Right lobe of liver (tissue), 6 donors: ENCODE results near the gene ESPN. TPM values are rescaled to one million over a fixed set of nuclear protein-coding genes. Genes with fewer than 3 reads are reported as not detected.
"Not testable (repeated sequence)": the region's sequence is repeated elsewhere in the genome, so short reads cannot be mapped to it uniquely, and the experiment has no call there.

Experiments
- ATAC-seq, 4 donors: fragments of 200-7000 bp; cut with Tn5 transposase; one replicate each; pipeline ENCODE4 v1.9.1; 2020; ENCODE audit warnings: mild to moderate bottlenecking in 4 of 4, moderate library complexity in 4 of 4
- DNase-seq, 3 donors: peaks; one replicate each; pipeline ENCODE4 v3.0.0-alpha.2; 2020
- H3K27ac ChIP-seq, 3 donors: fragments of 200-600 bp; one replicate each; pipeline ENCODE4 v1.8.0; 2022
- H3K27me3 ChIP-seq, 2 donors: fragments of 200-600 bp; one replicate each; pipeline ENCODE4 v1.8.0; 2022
- H3K36me3 ChIP-seq, 4 donors: fragments of 200-600 bp; sonication (generic) in 1 of 4; one replicate each; pipeline versions ENCODE4 v1.5.1 to v1.8.0; 2017 to 2022; ENCODE audit warnings: control low read depth in 1 of 4
- H3K4me1 ChIP-seq, 4 donors: fragments of 200-600 bp; sonication (generic) in 1 of 4; one replicate each; pipeline versions ENCODE4 v1.5.1 to v1.8.0; 2017 to 2022; ENCODE audit warnings: control low read depth in 1 of 4
- H3K4me3 ChIP-seq, 3 donors: fragments of 200-600 bp; one replicate each; pipeline ENCODE4 v1.8.0; 2022
- H3K9me3 ChIP-seq, 4 donors: fragments of 200-600 bp; sonication (generic) in 1 of 4; one replicate each; pipeline versions ENCODE4 v1.5.1 to v1.8.0; 2017 to 2022; ENCODE audit warnings: control low read depth in 1 of 4
- CTCF ChIP-seq, 4 donors: fragments of 200-600 bp in 3 of 4; fragments of 450-650 bp in 1 of 4; IDR thresholded peaks; one replicate each; pipeline versions ENCODE4 v1.5.1 to v1.8.0; 2016 to 2022; ENCODE audit warnings: antibody characterized with exemption in 4 of 4, mild to moderate bottlenecking in 2 of 4
- POLR2A ChIP-seq: fragments of 450-650 bp; IDR thresholded peaks from one replicate; pipeline ENCODE4 v1.6.1; 2017; ENCODE audit warnings: antibody characterized with exemption, mild to moderate bottlenecking
- WGBS: methylation state at CpG from one replicate; pipeline ENCODE4 v1.1.6; 2018; ENCODE audit warnings: low coverage, low lambda C conversion rate; ENCODE audit not compliant: insufficient coverage; ENCODE audit errors: missing lambda C conversion rate; 5-methylcytosine and 5-hydroxymethylcytosine counted together
- intact Hi-C, 2 donors: fragments of 100-400 bp; cut with DNase I; formaldehyde crosslinking; loops; one replicate each; pipeline versions ENCODE4 v1.11.2 to v1.14.1; 2022
- total RNA-seq, 6 experiments: library from RNA; depleted of rRNA in 2 of 6; stranded (reverse); fragments of >200 nt in 2 of 6; fragmentation: NEBNext Ultra II Directional in 3 of 6; extraction: Animal tissue kit (Norgen Biotek cat#: 25700) in 3 of 6; gene quantifications; one replicate each; pipeline versions ENCODE4 v1.1.0 to v1.2.4, GENCODE V29; 2016 to 2023
- donor health status: DM: no; HTN: yes; CAD: no.
- donor health status: DM: no; HTN: no; CAD: no.
- donor health status: DM: no; HTN: no; CAD: no.
- donor health status: DM: no; HTN: yes; CAD: no.
- donor health status: DM: no; HTN: yes; CAD: no.

ESPN gene
- total RNA-seq, 6 experiments from 2014 or later = 81.6 to 149 (median 120) TPM

- H3K4me1 ChIP-seq = peaks cover 0 to 11% (median 0%) of the 10 kb centered on the region in 4 donors
- no peaks in the 10 kb centered on the region for H3K36me3 ChIP-seq
- TF ChIP-seq CTCF (IDR thresholded peaks at IDR 0.05) (no peak), POLR2A (no peak)
- H3K27me3 ChIP-seq = peaks cover 3 to 21% of the 10 kb centered on the region in 2 donors
- no peaks in the 10 kb centered on the region for H3K9me3 ChIP-seq
- no peak for DNase-seq
- no peak overlapping the region for H3K27ac ChIP-seq
- intact Hi-C loops = loop anchor here in 1 of 2 donors (10.0 kb wide), 1 partner anchor 183 kb away; the partner anchor contains the start of gene HES3
- 63% methylated on average over 5 of the region's 26 CpGs for WGBS
- H3K4me3 ChIP-seq = no peak overlapping the region
- ATAC-seq = no peak
Measured at GRCh38 chr1:6427441-6428390, 3.1 kb downstream of the ESPN start.

GRCh38 chr1:6428453-6428852, 3.9 kb downstream of the ESPN start:
- intact Hi-C loops = loop anchor here in 1 of 2 donors (10.0 kb wide), 1 partner anchor 184 kb away; the partner anchor contains the start of gene HES3
- not testable (repeated sequence) for H3K27ac ChIP-seq, H3K9me3 ChIP-seq, H3K36me3 ChIP-seq, DNase-seq, ATAC-seq, H3K4me3 ChIP-seq
- Histone ChIP-seq H3K27me3 (peaks cover 3 to 21% of the 10 kb centered on the region in 2 donors), H3K4me1 (peaks cover 0 to 11% (median 0%) of the 10 kb centered on the region in 4 donors)
- no CpG with 5 or more reads among the region's 6 CpGs for WGBS

GRCh38 chr1:6429660-6430411, 5.3 kb downstream of the ESPN start:
- not testable (repeated sequence) for H3K27ac ChIP-seq, H3K4me3 ChIP-seq, H3K9me3 ChIP-seq, H3K4me1 ChIP-seq, DNase-seq, ATAC-seq, H3K36me3 ChIP-seq
- intact Hi-C loops = loop anchor here in 1 of 2 donors (10.0 kb wide), 1 partner anchor 185 kb away; the partner anchor contains the start of gene HES3
- peaks cover 3 to 12% of the 10 kb centered on the region in 2 donors for H3K27me3 ChIP-seq
- WGBS = 43% methylated on average over 4 of the region's 19 CpGs

- H3K27ac ChIP-seq, H3K36me3 ChIP-seq, DNase-seq, H3K9me3 ChIP-seq, H3K27me3 ChIP-seq, H3K4me1 ChIP-seq, ATAC-seq, intact Hi-C loops, H3K4me3 ChIP-seq: not testable (repeated sequence)
- WGBS = 77% methylated on average over 4 of the region's 13 CpGs
Measured at GRCh38 chr1:6431645-6432579, 7.3 kb downstream of the ESPN start.

- Histone ChIP-seq H3K36me3 (no peaks in the 10 kb centered on the region), H3K4me1 (peaks cover 0 to 4% (median 1%) of the 10 kb centered on the region in 4 donors), H3K27me3 (no peaks in the 10 kb centered on the region), H3K4me3 (no peak overlapping the region), H3K9me3 (no peaks in the 10 kb centered on the region), H3K27ac (no peak overlapping the region)
- no CpG with 5 or more reads among the region's 5 CpGs for WGBS
- ATAC-seq = no peak
- TF ChIP-seq CTCF (IDR thresholded peaks at IDR 0.05) (no peak), POLR2A (no peak)
- no peak for DNase-seq
- intact Hi-C loops = no loop called here
Measured at GRCh38 chr1:6434186-6434585, 9.6 kb downstream of the ESPN start.
